NCI-H2081 (cell line): ENCODE data around the gene ATXN1.

Source experiments
- DNase-seq, 2 experiments: peaks; one replicate each; lab custom pipeline; 2025; lab: John Stamatoyannopoulos, UW

Gene ATXN1

GRCh38 chr6:16332175-16332542, 429.1 kb downstream of the ATXN1 start:
- peak; percentile 66 to 78 for DNase-seq

- peak; percentile 66 to 72 for DNase-seq
Observed at GRCh38 chr6:16331384-16332174, 429.7 kb downstream of the ATXN1 start.

GRCh38 chr6:16329233-16329632, 432.0 kb downstream of the ATXN1 start:
- DNase-seq = no peak

- DNase-seq = no peak
Observed at GRCh38 chr6:16327777-16328325, 433.4 kb downstream of the ATXN1 start.

GRCh38 chr6:16326971-16327776, 434.1 kb downstream of the ATXN1 start:
- no peak for DNase-seq

GRCh38 chr6:16326531-16326930, 434.7 kb downstream of the ATXN1 start:
- no peak for DNase-seq

GRCh38 chr6:16324606-16325225, 436.5 kb downstream of the ATXN1 start:
- no peak for DNase-seq

- no peak for DNase-seq
Observed at GRCh38 chr6:16324184-16324583, 437.1 kb downstream of the ATXN1 start.

- DNase-seq = peak; percentile 33 to 75
Observed at GRCh38 chr6:16322666-16323312, 438.5 kb downstream of the ATXN1 start.

GRCh38 chr6:16321826-16322225, 439.4 kb downstream of the ATXN1 start:
- DNase-seq = no peak

- DNase-seq = no peak
Observed at GRCh38 chr6:16321341-16321710, 439.9 kb downstream of the ATXN1 start.

GRCh38 chr6:16320533-16321340, 440.5 kb downstream of the ATXN1 start:
- no peak for DNase-seq

- DNase-seq = peak; percentile 17 to 65
Observed at GRCh38 chr6:16319813-16320532, 441.3 kb downstream of the ATXN1 start.

- DNase-seq = no peak
Observed at GRCh38 chr6:16318953-16319720, 442.1 kb downstream of the ATXN1 start.

- no peak for DNase-seq
Observed at GRCh38 chr6:16318538-16318937, 442.7 kb downstream of the ATXN1 start.

- DNase-seq = peak; percentile 19 to 29
Observed at GRCh38 chr6:16316741-16317251, 444.5 kb downstream of the ATXN1 start.

GRCh38 chr6:16314296-16314695, 447.0 kb downstream of the ATXN1 start:
- DNase-seq = no peak

- DNase-seq = no peak
Observed at GRCh38 chr6:16313732-16314131, 447.5 kb downstream of the ATXN1 start.

GRCh38 chr6:16311763-16312162, 449.5 kb downstream of the ATXN1 start:
- no peak for DNase-seq
